Fibroblast of lung (primary cell): ENCODE measurements around the gene MARF1. TPM values are rescaled to one million over a fixed set of nuclear protein-coding genes. Genes with fewer than 3 reads are reported as not detected.

Experiments used
- DNase-seq, 2 donors: peaks; one replicate each; pipeline versions ENCODE4 v3.0.0 to v3.0.0-alpha.2; 2010; ENCODE audit warnings: low read depth in 2 of 2
- H2AFZ ChIP-seq: 2 replicates; pipeline ENCODE4 v1.5.1; 2012; ENCODE audit warnings: low read length, control low read depth, inconsistent platforms
- H3K27ac ChIP-seq: 2 replicates; pipeline ENCODE4 v1.5.1; 2011; ENCODE audit warnings: low read length, control low read depth; ENCODE audit not compliant: insufficient read depth
- H3K27me3 ChIP-seq: 2 replicates; pipeline ENCODE4 v1.5.1; 2011; ENCODE audit warnings: mild to moderate bottlenecking, low read length; ENCODE audit not compliant: control insufficient read depth, insufficient read depth
- H3K36me3 ChIP-seq: 2 replicates; pipeline ENCODE4 v1.5.1; 2011; ENCODE audit warnings: low read length; ENCODE audit not compliant: control insufficient read depth, insufficient read depth
- H3K4me1 ChIP-seq: 2 replicates; pipeline ENCODE4 v1.5.1; 2011; ENCODE audit warnings: low read length; ENCODE audit not compliant: control insufficient read depth, insufficient read depth; ENCODE audit errors: extremely low read depth
- H3K4me2 ChIP-seq: 2 replicates; pipeline ENCODE4 v1.5.1; 2011; ENCODE audit warnings: low read length, control low read depth; ENCODE audit not compliant: insufficient read depth; ENCODE audit errors: extremely low read depth
- H3K4me3 ChIP-seq, 4 experiments: fragments of 200-600 bp in 1 of 4; sonication (generic) in 1 of 4; replicated peaks in 1 of 4; 2 replicates each; pipeline ENCODE4 v1.5.1; 2011 to 2016; ENCODE audit warnings: low read length in 4 of 4, low read depth in 3 of 4, mild to moderate bottlenecking in 3 of 4, control low read depth in 2 of 4, inconsistent platforms in 1 of 4, mixed read lengths in 1 of 4; ENCODE audit not compliant: insufficient read depth in 1 of 4; ENCODE audit errors: control extremely low read depth in 1 of 4
- H3K79me2 ChIP-seq: 2 replicates; pipeline ENCODE4 v1.5.1; 2012; ENCODE audit warnings: mild to moderate bottlenecking, low read length, inconsistent platforms; ENCODE audit not compliant: control insufficient read depth, insufficient read depth
- H3K9ac ChIP-seq: 2 replicates; pipeline ENCODE4 v1.5.1; 2011; ENCODE audit warnings: mild to moderate bottlenecking, low read length, control low read depth; ENCODE audit not compliant: insufficient read depth
- H3K9me3 ChIP-seq: 2 replicates; pipeline ENCODE4 v1.5.1; 2012; ENCODE audit warnings: low read depth, low read length; ENCODE audit not compliant: control insufficient read depth, insufficient read depth
- H4K20me1 ChIP-seq: 2 replicates; pipeline ENCODE4 v1.5.1; 2011; ENCODE audit warnings: low read length; ENCODE audit not compliant: control insufficient read depth, insufficient read depth; ENCODE audit errors: extremely low read depth
- CTCF ChIP-seq, 2 donors: IDR thresholded peaks in 1 of 2; conservative IDR thresholded peaks in 1 of 2; 1 replicate in 1 of 2; 2 replicates in 1 of 2; pipeline ENCODE4 v1.5.1; 2011 to 2012; ENCODE audit warnings: low read length in 2 of 2, control low read depth in 1 of 2, inconsistent platforms in 1 of 2, low read depth in 1 of 2, mild to moderate bottlenecking in 1 of 2
- EZH2 ChIP-seq: IDR thresholded peaks from 2 replicates; pipeline ENCODE4 v1.5.1; 2012; ENCODE audit warnings: low read length, control low read depth, mild to moderate bottlenecking; ENCODE audit errors: missing control alignments
- polyA plus RNA-seq, 2 donors: library from polyadenylated mRNA; depleted of rRNA in 1 of 2; stranded (reverse) in 1 of 2; unstranded in 1 of 2; fragments of >200 nt; gene quantifications; 2 replicates each; pipeline ENCODE4 v1.2.1, GENCODE V29; 2011 to 2012; ENCODE audit warnings: missing spikeins in 1 of 2
- total RNA-seq: library from RNA; depleted of rRNA; stranded (reverse); fragments of >200 nt; gene quantifications from 2 replicates; pipeline ENCODE4 v1.2.1, GENCODE V29; 2014

Gene MARF1
- total and polyA plus RNA-seq, 2 donors (not counting 1 experiment from before 2014, with no cell fraction given), result 14.6 to 18.8 TPM

- H3K9me3 ChIP-seq, result no peaks in the 10 kb centered on the region
- no peak overlapping the region for H3K4me3 ChIP-seq
- no peak for TF ChIP-seq EZH2
- H2AFZ ChIP-seq, result no peak overlapping the region
- no peaks in the 10 kb centered on the region for H4K20me1 ChIP-seq
- H3K27ac ChIP-seq, result no peak overlapping the region
- DNase-seq, result no peak
- H3K36me3 ChIP-seq, result peaks cover 17% of the 10 kb centered on the region
- H3K4me2 ChIP-seq, result no peak overlapping the region
- H3K9ac ChIP-seq, result no peak overlapping the region
- H3K79me2 ChIP-seq, result no peaks in the 10 kb centered on the region
- H3K27me3 ChIP-seq, result no peaks in the 10 kb centered on the region
- H3K4me1 ChIP-seq, result no peaks in the 10 kb centered on the region
Measured at GRCh38 chr16:15602285-15603044, 40.5 kb downstream of the MARF1 start.

- Histone ChIP-seq H3K27ac (no peak overlapping the region), H3K36me3 (peaks cover 17% of the 10 kb centered on the region), H3K4me3 (no peak overlapping the region), H3K79me2 (no peaks in the 10 kb centered on the region), H4K20me1 (no peaks in the 10 kb centered on the region), H3K9me3 (no peaks in the 10 kb centered on the region), H2AFZ (no peak overlapping the region), H3K27me3 (no peaks in the 10 kb centered on the region), H3K9ac (no peak overlapping the region), H3K4me2 (no peak overlapping the region), H3K4me1 (no peaks in the 10 kb centered on the region)
- DNase-seq, result no peak
- TF ChIP-seq CTCF (conservative IDR thresholded peaks at IDR 0.05 in 1 of 2, IDR thresholded peaks at IDR 0.05 in 1 of 2; ENCODE audit: low read depth in 1 of 2, low read length in 2 of 2), result no peak
- TF ChIP-seq EZH2, result no peak
Measured at GRCh38 chr16:15601212-15601879, 41.6 kb downstream of the MARF1 start.

DNA sequence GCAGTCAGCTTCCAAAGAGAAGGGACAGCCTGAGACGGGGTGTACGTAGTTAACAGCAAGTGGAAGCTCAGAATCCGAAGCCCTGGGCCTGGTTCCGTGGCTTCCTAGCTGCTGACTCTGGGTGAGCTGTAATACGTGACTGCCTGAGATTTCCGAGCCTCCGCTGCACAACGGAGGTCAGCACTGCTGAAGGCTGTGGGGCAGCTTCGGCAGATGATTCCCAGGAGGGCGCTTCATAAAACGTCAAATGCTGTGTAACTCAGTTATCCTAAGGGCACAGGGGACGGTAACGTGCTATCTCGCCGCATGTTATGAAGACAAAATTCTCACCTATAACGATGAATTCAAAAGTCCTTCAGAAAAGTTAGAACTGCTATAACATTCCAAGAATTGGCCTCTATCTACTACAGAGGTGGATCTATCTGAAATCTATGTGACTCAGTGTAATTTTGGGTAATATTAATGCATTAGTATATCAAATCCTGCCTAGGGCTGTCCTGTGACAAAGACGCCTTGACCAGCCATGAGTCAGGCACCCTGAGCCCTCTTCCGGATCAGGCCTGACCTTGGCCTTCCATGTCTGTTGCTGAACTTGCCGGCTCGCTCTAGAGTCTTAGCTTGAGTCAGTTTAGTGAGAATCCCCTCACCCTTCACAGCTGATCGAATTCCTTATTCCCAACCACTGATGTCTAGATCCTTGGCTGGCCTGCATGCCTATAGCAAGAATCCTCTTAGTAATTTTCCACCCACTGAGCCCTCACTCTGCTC lies 43.5 kb downstream of the MARF1 start:
- H2AFZ ChIP-seq, result no peak overlapping the region
- no peak for TF ChIP-seq CTCF (conservative IDR thresholded peaks at IDR 0.05 in 1 of 2, IDR thresholded peaks at IDR 0.05 in 1 of 2; ENCODE audit: low read depth in 1 of 2, low read length in 2 of 2)
- no peak for TF ChIP-seq EZH2
- no peak overlapping the region for H3K4me3 ChIP-seq
- no peak overlapping the region for H3K27ac ChIP-seq
- no peaks in the 10 kb centered on the region for H3K27me3 ChIP-seq
- no peaks in the 10 kb centered on the region for H3K4me1 ChIP-seq
- H3K36me3 ChIP-seq, result peaks cover 17% of the 10 kb centered on the region
- no peak for DNase-seq
- no peak overlapping the region for H3K4me2 ChIP-seq
- H4K20me1 ChIP-seq, result no peaks in the 10 kb centered on the region
- no peaks in the 10 kb centered on the region for H3K79me2 ChIP-seq
- H3K9me3 ChIP-seq, result no peaks in the 10 kb centered on the region
- H3K9ac ChIP-seq, result no peak overlapping the region
